ENCODE measurements around the gene KRTAP10-9. TPM values are rescaled to one million over a fixed set of nuclear protein-coding genes. Genes with fewer than 3 reads are reported as not detected.

Gene KRTAP10-9
- polyA plus RNA-seq, 1 of the 3 experiments (the other 2 are of a cell fraction), result not detected

DNA sequence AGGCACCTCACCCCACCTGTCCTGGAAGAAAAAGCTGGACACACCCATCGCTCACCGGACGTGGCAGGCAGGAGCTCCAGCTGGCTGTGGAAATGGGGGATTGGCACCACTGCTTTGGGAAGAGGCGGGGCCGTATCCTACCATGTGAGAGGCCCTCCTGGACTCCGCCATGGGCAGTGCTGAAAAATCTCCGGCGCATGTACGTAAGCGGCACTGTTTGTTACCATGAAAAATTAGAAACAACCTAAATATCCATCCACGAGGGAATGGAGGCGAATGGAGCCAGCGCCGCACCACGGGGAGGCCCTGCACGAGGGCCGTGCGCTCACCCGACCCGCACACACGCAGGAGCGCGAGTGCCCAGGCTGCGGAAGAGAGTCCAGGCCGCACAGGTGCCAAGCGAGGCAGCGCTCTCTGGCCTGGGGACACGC lies 11.9 kb upstream of the KRTAP10-9 start:
- Histone ChIP-seq H3F3A (replicated peaks; ENCODE audit: insufficient read depth) (no peaks in the 10 kb centered on the region), H3K4me3 (ENCODE audit: low read depth in 2 of 2, low read length in 1 of 2) (no peak overlapping the region), H3K27ac (ENCODE audit: low read depth in 2 of 2, low read length in 1 of 2) (no peak overlapping the region), H3K36me3 (replicated peaks in 1 of 2; ENCODE audit: control insufficient read depth in 1 of 2, insufficient read depth in 2 of 2, low read length in 1 of 2) (no peaks in the 10 kb centered on the region), H3K79me2 (ENCODE audit: insufficient read depth) (no peaks in the 10 kb centered on the region), H3K27me3 (ENCODE audit: insufficient read depth) (peaks cover 49% of the 10 kb centered on the region), H3K9ac (no peak overlapping the region), H3K9me2 (no peaks in the 10 kb centered on the region), H3K4me1 (ENCODE audit: control insufficient read depth in 1 of 2, insufficient read depth in 2 of 2, low read depth in 1 of 2, low read length in 1 of 2) (no peaks in the 10 kb centered on the region), H3K9me3 (peaks cover 6% of the 10 kb centered on the region; the same call in 1 of the 2 replicates), H3K4me2 (no peak overlapping the region), H2AFZ (ENCODE audit: low read depth) (no peak overlapping the region), H4K20me1 (ENCODE audit: insufficient read depth) (no peaks in the 10 kb centered on the region)
- ChIA-PET POLR2A (interaction anchor here (0.6 kb wide), 1 partner anchor 259 kb away, joined by 4 read pairs; the partner anchor contains the start of gene PTTG1IP), CTCF (no interaction called here)
- WGBS (ENCODE audit: low lambda C conversion rate), result 47% methylated on average over 21 of the region's 28 CpGs
- TF ChIP-seq SIN3A (IDR thresholded peaks at IDR 0.05; ENCODE audit: borderline replicate concordance, low read depth, low read length), result no peak
- TF ChIP-seq, protein P1, sequence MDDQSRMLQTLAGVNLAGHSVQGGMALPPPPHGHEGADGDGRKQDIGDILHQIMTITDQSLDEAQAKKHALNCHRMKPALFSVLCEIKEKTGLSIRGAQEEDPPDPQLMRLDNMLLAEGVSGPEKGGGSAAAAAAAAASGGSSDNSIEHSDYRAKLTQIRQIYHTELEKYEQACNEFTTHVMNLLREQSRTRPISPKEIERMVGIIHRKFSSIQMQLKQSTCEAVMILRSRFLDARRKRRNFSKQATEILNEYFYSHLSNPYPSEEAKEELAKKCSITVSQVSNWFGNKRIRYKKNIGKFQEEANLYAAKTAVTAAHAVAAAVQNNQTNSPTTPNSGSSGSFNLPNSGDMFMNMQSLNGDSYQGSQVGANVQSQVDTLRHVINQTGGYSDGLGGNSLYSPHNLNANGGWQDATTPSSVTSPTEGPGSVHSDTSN (IDR thresholded peaks at IDR 0.05), result no peak
- no peak for TF ChIP-seq GATA2 (CRISPR knock-in tag; IDR thresholded peaks at IDR 0.05)
- TF ChIP-seq FOXJ3 (CRISPR knock-in tag; IDR thresholded peaks at IDR 0.05), result no peak
- no peak for TF ChIP-seq FOSL2 (IDR thresholded peaks at IDR 0.05; ENCODE audit: borderline replicate concordance, low read depth)
- TF ChIP-seq TCF12 (IDR thresholded peaks at IDR 0.05), result no peak
- no peak for TF ChIP-seq RAD21 (IDR thresholded peaks at IDR 0.05; ENCODE audit: low read length)
- no peak for TF ChIP-seq FOXM1 (IDR thresholded peaks at IDR 0.05; ENCODE audit: low read depth)
- TF ChIP-seq EP300 (IDR thresholded peaks at IDR 0.05; ENCODE audit: borderline replicate concordance in 1 of 2, low read depth in 1 of 2, low read length in 1 of 2), result no peak
- TF ChIP-seq POLR2AphosphoS5 (IDR thresholded peaks at IDR 0.05; ENCODE audit: low read depth, low read length), result no peak
- TF ChIP-seq, protein P2, sequence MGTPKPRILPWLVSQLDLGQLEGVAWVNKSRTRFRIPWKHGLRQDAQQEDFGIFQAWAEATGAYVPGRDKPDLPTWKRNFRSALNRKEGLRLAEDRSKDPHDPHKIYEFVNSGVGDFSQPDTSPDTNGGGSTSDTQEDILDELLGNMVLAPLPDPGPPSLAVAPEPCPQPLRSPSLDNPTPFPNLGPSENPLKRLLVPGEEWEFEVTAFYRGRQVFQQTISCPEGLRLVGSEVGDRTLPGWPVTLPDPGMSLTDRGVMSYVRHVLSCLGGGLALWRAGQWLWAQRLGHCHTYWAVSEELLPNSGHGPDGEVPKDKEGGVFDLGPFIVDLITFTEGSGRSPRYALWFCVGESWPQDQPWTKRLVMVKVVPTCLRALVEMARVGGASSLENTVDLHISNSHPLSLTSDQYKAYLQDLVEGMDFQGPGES (IDR thresholded peaks at IDR 0.05; ENCODE audit: low read depth, low read length), result no peak
- no peak for TF ChIP-seq JUND (IDR thresholded peaks at IDR 0.05)
- no peak for TF ChIP-seq YY1 (IDR thresholded peaks at IDR 0.05; ENCODE audit: low read depth)
- TF ChIP-seq, protein P3, sequence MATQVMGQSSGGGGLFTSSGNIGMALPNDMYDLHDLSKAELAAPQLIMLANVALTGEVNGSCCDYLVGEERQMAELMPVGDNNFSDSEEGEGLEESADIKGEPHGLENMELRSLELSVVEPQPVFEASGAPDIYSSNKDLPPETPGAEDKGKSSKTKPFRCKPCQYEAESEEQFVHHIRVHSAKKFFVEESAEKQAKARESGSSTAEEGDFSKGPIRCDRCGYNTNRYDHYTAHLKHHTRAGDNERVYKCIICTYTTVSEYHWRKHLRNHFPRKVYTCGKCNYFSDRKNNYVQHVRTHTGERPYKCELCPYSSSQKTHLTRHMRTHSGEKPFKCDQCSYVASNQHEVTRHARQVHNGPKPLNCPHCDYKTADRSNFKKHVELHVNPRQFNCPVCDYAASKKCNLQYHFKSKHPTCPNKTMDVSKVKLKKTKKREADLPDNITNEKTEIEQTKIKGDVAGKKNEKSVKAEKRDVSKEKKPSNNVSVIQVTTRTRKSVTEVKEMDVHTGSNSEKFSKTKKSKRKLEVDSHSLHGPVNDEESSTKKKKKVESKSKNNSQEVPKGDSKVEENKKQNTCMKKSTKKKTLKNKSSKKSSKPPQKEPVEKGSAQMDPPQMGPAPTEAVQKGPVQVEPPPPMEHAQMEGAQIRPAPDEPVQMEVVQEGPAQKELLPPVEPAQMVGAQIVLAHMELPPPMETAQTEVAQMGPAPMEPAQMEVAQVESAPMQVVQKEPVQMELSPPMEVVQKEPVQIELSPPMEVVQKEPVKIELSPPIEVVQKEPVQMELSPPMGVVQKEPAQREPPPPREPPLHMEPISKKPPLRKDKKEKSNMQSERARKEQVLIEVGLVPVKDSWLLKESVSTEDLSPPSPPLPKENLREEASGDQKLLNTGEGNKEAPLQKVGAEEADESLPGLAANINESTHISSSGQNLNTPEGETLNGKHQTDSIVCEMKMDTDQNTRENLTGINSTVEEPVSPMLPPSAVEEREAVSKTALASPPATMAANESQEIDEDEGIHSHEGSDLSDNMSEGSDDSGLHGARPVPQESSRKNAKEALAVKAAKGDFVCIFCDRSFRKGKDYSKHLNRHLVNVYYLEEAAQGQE (IDR thresholded peaks at IDR 0.05; ENCODE audit: low read depth, low read length), result no peak
- no peak for TF ChIP-seq MXI1 (IDR thresholded peaks at IDR 0.05; ENCODE audit: low read depth, low read length)
- TF ChIP-seq GABPA (IDR thresholded peaks at IDR 0.05; ENCODE audit: low read depth), result no peak
- TF ChIP-seq, protein P4, sequence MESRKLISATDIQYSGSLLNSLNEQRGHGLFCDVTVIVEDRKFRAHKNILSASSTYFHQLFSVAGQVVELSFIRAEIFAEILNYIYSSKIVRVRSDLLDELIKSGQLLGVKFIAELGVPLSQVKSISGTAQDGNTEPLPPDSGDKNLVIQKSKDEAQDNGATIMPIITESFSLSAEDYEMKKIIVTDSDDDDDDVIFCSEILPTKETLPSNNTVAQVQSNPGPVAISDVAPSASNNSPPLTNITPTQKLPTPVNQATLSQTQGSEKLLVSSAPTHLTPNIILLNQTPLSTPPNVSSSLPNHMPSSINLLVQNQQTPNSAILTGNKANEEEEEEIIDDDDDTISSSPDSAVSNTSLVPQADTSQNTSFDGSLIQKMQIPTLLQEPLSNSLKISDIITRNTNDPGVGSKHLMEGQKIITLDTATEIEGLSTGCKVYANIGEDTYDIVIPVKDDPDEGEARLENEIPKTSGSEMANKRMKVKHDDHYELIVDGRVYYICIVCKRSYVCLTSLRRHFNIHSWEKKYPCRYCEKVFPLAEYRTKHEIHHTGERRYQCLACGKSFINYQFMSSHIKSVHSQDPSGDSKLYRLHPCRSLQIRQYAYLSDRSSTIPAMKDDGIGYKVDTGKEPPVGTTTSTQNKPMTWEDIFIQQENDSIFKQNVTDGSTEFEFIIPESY (IDR thresholded peaks at IDR 0.05; ENCODE audit: borderline replicate concordance, low read depth), result no peak
- TF ChIP-seq NRF1 (IDR thresholded peaks at IDR 0.05; ENCODE audit: low read depth, low read length), result no peak
- TF ChIP-seq, protein P5, sequence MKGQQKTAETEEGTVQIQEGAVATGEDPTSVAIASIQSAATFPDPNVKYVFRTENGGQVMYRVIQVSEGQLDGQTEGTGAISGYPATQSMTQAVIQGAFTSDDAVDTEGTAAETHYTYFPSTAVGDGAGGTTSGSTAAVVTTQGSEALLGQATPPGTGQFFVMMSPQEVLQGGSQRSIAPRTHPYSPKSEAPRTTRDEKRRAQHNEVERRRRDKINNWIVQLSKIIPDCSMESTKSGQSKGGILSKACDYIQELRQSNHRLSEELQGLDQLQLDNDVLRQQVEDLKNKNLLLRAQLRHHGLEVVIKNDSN (IDR thresholded peaks at IDR 0.05; ENCODE audit: borderline replicate concordance, low read depth), result no peak
- no peak for DNase-seq
